IPS-18c (cell line): ENCODE results near the gene CLEC20A.

Experiments used
- H3K4me3 ChIP-seq: 2 replicates; pipeline ENCODE4 v1.7.0; 2013; ENCODE audit warnings: low read depth, mild to moderate bottlenecking, low read length, moderate library complexity; ENCODE audit not compliant: insufficient read depth
- H3K9me3 ChIP-seq: one replicate; pipeline ENCODE4 v1.6.1; 2013; ENCODE audit warnings: mild to moderate bottlenecking, low read length, moderate library complexity; ENCODE audit not compliant: control insufficient read depth, insufficient read depth

The CLEC20A gene

GRCh38 chr1:178490967-178491366 lies 5.8 kb downstream of the CLEC20A start:
- H3K4me3 ChIP-seq: no peak overlapping the region

DNA sequence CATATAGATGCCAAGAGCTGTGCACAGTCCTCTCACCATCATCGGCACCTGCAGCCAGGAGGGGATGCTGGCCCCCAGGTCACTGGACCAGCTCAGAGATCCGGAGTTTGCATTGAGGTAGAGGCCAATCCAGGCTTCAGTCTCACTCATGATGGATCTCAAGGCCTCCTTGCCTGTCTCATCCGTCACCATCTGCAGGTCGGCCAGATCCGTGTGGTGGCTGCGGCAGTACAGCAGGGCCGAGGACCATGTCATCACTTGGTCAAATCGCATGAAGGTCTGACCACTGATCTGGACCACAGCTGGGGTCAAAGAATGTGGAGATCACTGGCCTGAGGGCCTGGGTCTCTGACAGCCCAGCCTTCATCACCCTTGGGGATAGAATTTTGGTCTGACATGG lies 6.6 kb downstream of the CLEC20A start:
- no peaks in the 10 kb centered on the region for H3K9me3 ChIP-seq
- no peak overlapping the region for H3K4me3 ChIP-seq

More at GRCh38 chr1:178490967-178491366, 5.8 kb downstream of the CLEC20A start:
- H3K9me3 ChIP-seq: no peaks in the 10 kb centered on the region

DNA sequence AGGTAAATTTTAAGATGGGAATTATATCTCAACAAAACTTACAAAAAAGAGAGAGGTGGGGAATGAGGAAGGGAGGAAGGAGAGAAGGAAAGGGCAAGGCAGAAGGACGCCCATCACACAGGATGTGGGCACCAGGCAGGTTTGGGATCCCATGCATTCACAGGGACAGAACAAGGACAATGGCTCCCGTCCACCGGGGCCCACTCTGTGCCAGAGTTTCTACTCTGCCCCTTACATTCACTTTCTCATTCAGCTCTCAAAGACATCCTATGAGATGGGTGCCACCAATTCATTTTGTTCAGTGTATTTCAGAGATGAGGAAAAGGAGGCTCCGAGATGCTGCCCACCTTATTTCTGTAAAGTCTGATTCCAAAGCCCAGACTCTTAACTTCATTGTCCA lies 7.4 kb downstream of the CLEC20A start:
- Histone ChIP-seq H3K4me3 (no peak overlapping the region), H3K9me3 (no peaks in the 10 kb centered on the region)

DNA sequence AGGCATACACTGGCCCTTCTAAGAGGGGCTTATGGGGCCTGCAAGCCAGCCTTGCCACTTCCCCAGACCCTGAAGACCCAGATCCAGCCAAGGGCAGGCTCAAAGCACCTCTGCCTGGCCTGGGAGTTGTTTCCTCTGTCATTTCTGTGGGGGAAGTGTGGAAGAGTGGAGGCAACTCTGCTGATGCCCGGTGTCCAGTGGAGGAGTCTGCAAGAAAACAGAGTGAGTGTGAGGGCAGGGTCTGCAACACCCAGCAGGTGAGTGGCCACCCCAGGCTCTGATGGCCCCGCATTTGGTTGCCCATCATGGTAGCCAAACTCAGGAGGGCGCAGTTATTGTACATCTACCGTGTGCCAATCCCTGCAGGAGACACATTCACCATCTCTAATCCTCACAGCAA lies 8.4 kb downstream of the CLEC20A start:
- Histone ChIP-seq H3K4me3 (no peak overlapping the region), H3K9me3 (no peaks in the 10 kb centered on the region)

DNA sequence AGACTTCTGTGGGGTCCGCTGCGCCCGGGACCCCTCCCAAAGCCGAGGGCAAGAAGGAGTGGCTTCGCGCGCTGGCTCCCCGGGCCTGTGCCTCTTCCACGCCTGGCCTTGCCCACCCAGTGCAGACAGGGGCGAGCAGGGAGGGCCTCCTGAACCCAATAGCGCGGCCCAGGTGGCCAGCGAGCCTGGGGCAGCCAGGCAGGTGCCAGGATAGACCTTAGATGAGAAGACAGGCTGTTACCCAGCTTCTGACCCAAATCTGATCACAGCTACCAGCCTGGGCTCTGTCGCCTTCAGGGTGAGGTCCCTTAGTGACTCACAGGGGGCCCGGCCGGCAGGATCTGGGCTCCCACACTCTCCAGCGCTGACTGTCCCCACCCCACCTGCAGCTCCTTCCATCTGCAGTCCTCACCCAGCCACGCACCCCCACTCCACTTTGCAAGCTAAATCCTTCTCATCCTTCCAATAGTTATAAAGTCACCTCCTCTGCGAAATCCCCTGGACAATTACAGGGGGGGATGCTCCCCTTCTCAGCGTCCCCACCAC lies 9.6 kb downstream of the CLEC20A start:
- Histone ChIP-seq H3K4me3 (no peak overlapping the region), H3K9me3 (no peaks in the 10 kb centered on the region)

DNA sequence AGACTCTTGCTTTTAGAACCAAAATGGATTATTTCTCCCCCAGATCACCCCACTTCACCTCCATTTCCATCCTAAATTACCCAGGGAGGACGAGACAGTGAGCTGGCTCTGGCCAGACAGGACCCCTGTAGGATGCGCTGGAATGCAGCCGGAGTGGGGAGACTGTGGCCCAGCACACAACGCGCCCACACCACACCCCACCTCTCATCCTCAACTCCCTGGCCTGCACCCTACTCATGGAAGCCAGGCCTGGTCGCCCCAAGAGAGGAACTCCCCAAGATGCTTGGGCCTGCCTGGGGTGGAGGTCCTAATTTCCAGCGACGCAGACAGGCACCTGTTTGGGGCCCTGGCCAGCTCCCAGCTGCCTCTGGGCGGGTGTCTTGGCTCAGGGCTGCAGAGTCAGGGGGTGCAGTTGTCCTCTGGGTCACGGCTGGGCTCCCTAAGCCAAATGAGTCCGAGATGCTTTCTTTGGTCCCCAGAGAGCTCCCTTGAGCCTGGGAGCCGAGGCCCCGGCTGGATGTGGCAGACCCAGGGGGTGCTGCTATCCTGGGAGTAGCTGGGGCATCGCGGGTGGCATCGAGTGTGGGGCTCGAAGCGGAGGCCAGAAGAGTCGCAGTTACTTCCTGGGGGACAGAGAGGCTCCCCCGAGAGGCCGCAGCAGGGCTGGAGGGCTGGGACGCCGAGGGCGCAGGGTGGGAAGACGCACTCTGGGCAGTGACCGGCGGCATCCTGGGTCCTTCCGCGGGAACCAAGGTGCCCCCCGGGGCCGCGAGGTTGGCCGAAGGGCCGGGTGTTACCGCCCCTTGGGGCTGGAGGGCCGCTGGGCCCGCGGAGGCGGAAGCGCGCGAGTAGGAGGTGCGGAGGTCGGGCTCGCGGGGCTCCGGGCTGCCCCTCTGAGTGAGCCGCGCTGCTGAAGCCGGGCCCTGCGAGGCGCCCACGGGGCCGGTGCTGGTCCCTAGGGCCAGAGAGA lies 10.4 kb downstream of the CLEC20A start:
- Histone ChIP-seq H3K9me3 (no peaks in the 10 kb centered on the region), H3K4me3 (no peak overlapping the region)

- Histone ChIP-seq H3K4me3 (no peak overlapping the region), H3K9me3 (no peaks in the 10 kb centered on the region)
These were observed 11.2 kb downstream of the CLEC20A start for GRCh38 chr1:178485541-178485981.

GRCh38 chr1:178484698-178485225 lies 12.0 kb downstream of the CLEC20A start:
- no peak overlapping the region for H3K4me3 ChIP-seq
- no peaks in the 10 kb centered on the region for H3K9me3 ChIP-seq

DNA sequence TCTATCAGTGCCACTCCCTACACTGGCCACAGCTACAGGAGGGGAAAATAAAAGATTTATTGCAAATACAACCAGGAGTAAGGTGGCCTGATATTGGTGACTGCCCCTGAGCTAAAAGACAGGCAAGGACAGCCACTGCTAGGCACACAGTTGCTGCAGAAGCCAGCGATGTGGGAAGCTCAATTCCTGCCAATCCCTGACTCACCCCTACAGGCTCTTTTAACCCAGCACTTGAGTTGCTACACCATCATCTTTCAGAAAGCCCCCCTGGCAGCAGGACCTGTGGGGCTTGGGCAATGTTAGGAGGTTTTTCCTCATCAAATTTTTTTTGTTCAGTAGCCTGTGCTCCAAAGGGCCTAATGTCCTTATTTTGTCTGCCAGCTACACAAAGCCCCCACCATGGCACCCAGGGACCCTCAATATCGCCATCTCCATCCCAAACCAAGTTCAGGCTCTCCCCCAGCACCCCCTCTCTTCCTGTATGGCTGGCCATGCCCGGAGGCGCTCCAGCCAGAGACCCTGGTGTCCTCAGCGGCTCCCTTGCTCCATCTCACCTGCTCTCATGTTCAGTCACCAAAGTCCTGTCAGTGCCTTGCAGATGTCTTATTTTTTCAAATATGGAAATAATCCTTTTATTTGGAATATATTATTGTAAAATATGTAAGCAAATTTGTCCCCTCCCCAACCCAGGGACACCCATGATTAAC lies 13.4 kb downstream of the CLEC20A start:
- Histone ChIP-seq H3K4me3 (no peak overlapping the region), H3K9me3 (no peaks in the 10 kb centered on the region)

DNA sequence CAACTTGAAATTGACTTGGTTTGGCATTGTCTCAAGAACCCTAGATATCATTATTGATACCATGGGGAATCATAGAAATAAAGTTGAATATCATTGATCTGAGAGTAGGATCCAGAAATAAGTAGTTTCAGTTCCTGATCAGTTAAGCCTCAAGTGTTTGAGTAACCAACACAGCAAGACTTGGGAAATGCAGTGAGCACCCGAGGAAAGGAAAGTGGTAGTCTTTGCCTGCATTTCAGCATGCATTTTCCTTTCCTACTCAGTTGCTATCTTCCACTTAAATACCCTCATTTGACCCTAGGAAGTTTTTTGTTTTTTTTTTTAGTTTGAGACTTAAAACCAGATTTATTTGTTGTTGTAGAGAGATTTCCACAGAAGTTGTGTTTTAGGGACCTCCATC lies 18.9 kb downstream of the CLEC20A start:
- no peaks in the 10 kb centered on the region for H3K9me3 ChIP-seq
- H3K4me3 ChIP-seq: no peak overlapping the region

DNA sequence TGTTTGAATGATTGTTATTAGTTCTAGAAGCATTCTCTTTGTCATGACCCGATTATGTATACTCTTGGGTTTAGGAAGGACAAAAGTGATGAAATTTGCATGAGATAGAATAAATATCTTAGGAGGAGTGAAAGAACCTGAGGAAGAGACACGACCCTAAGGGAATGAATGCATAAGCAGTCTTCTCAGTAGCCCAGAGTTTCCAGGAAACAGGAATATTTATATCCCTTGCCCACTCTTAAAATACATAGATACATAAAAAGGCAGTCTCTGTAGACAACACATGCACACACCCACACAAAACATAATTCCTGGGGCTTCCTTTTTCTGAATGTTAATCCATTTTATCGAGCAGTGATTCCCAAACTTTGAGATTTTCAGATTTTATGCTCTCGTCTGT lies 19.4 kb downstream of the CLEC20A start:
- Histone ChIP-seq H3K9me3 (no peaks in the 10 kb centered on the region), H3K4me3 (no peak overlapping the region)

- H3K4me3 ChIP-seq: no peak overlapping the region
These were observed 24.2 kb downstream of the CLEC20A start for GRCh38 chr1:178472531-178472930.

DNA sequence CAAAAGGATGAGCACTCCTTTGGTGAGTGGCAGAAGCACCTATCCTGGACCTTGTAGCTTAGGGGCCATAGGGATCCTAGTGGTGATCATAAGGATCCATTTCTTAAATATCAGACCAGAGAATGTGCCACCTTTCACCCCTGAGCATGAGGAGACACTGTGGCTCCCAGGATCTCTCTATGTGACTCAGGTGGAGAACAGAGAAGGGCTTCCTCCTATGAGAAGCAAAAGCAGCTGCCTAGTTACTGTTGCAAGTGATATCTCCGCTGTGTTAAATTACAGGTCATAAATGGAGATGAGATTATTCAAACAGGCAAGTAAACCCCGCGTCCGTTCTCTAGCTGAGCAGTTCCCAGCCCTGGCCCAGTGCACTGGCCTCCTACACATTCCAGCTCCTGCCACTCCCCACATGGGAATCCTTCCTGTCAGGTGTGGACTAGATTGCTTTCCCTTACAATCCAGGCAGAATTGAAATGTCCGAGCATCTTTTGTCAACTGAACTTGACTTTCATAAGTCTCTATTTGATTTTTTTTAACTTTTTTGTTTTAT lies 26.3 kb downstream of the CLEC20A start:
- H3K9me3 ChIP-seq: no peaks in the 10 kb centered on the region
- H3K4me3 ChIP-seq: no peak overlapping the region

More at GRCh38 chr1:178472531-178472930, 24.2 kb downstream of the CLEC20A start:
- H3K9me3 ChIP-seq: no peaks in the 10 kb centered on the region

GRCh38 chr1:178467837-178468236 lies 28.9 kb downstream of the CLEC20A start:
- H3K9me3 ChIP-seq: no peaks in the 10 kb centered on the region
- H3K4me3 ChIP-seq: no peak overlapping the region

GRCh38 chr1:178465011-178465410 lies 31.8 kb downstream of the CLEC20A start:
- H3K9me3 ChIP-seq: no peaks in the 10 kb centered on the region
- no peak overlapping the region for H3K4me3 ChIP-seq

- no peaks in the 10 kb centered on the region for H3K9me3 ChIP-seq
- no peak overlapping the region for H3K4me3 ChIP-seq
These were observed 32.2 kb downstream of the CLEC20A start for GRCh38 chr1:178464566-178464965.

DNA sequence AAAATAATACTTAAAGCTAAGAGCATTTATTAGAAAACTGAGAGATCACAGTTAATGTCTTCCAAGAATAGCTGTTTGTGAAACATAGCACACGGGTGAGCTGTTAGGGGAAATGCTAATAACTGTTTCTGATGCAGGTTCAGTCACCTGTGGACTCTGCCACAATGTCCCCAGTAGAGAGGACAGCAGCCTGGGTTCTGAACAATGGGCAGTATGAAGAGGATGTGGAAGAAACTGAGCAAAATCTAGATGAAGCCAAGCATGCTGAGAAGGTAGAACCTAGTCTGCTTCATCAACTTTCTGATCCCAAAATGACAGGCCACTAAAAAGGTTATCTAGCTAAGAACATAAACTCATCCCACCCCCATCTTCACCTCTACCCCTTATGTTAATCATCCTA lies 32.6 kb downstream of the CLEC20A start:
- Histone ChIP-seq H3K4me3 (no peak overlapping the region), H3K9me3 (no peaks in the 10 kb centered on the region)
